CD4-positive, alpha-beta T cell treated with Interleukin-1 beta for 1 hour (primary cell): ENCODE measurements around the gene UXS1.
"Not testable (repeated sequence)": the region's sequence is repeated elsewhere in the genome, so short reads cannot be mapped to it uniquely, and the experiment has no call there.

Experiments used
- DNase-seq, 2 donors: peaks; one replicate each; pipeline ENCODE4 v3.0.0-alpha.2; 2020 to 2022

The UXS1 gene

DNA sequence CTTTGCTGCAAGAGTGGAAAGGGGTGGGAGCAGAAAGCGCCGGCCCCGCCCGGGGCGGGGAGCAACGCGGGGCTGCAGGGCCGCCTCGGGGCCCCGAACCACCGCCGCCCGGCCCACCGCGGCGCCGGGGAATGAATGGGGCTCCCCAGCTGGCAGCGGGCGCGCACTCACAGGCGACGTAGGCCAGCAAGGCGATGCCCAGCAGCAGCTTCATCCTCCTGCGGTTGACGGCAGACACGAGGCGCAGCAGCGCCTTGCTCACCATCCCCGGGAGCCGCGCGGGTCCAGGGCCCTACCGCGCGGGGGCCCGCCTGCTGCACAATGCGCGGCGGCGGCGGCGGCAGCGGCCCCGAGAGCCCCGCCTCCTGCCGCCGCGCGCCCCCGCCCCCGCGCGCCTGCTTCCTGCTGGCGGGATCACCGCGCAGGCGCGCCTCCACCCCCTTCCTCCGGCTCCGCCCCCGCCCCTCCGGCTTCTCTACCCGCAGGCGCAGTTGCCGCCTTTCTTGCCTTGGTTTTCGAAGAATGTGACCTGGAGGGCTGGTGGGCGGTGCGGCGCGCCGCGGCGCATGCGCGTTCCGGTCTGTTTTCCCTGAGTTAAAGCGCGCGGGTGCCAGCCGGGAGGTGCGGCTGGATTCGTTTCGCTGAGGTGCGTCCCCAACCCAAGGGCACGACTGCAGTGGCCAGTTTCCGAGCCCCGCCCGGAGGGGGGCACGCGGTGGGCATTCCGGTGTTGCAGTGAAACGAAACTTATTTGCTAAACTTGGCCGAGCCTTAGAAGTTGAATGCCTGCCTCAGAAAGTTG lies at the start of gene UXS1:
UXS1 (minus strand) TSS at position 325 of the 802 bp plus-strand sequence; CDS start at position 265, 60 bp downstream.
- peak; percentile 98 to 99 for DNase-seq

DNA sequence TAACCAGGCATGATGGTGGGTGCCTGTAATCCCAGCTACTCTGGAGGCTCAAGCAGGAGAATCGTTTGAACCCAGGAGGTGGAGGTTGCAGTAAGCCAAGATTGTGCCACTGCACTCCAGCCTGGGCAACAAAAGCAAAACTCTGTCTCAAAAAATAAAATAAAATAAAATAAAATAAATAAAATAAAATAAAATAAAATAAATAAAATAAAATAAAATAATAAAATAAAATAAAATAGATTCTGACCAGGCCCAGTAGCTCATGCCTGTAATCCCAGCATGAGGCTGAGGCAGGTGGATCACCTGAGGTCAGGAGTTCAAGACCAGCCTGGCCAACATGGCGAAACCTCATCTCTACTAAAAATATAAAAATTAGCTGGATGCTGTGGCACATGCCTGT lies 45.4 kb upstream of the UXS1 start:
- DNase-seq: not testable (repeated sequence)

DNA sequence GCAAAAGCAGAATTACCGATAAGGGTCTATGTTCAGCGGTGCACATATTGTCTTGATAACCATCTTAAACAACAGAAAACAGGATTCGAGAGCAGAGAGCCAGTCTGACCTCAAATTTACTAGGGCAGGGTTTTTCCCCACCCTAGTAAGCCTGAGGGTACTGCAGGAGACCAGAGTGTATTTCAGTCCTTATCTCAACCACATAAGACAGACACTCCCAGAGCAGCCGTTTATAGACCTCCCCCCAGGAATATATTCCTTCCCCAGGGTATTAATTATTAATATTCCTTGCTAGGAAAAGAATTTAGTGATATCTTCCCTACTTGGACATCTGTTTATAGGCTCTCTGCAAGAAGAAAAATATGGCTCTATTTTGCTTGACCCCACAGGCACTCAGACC lies 41.3 kb upstream of the UXS1 start:
- not testable (repeated sequence) for DNase-seq

DNA sequence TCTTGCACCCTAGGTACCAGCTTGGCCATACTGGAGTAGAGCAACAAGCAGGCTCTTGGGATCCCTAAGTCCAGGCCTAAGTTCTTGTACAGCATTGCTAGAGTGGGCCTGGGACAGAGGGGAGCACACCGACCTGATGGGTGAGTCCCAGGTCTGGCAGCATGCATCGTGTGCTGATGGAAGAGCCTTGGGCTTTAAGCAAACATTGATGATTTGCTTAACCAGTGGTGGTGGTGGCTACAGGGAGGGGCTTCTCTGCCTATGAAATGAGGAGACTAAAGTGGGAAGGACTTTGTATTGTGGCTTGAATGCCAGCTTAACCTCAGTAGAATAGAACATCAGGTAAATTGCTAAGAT lies 39.2 kb upstream of the UXS1 start:
- no peak for DNase-seq

DNA sequence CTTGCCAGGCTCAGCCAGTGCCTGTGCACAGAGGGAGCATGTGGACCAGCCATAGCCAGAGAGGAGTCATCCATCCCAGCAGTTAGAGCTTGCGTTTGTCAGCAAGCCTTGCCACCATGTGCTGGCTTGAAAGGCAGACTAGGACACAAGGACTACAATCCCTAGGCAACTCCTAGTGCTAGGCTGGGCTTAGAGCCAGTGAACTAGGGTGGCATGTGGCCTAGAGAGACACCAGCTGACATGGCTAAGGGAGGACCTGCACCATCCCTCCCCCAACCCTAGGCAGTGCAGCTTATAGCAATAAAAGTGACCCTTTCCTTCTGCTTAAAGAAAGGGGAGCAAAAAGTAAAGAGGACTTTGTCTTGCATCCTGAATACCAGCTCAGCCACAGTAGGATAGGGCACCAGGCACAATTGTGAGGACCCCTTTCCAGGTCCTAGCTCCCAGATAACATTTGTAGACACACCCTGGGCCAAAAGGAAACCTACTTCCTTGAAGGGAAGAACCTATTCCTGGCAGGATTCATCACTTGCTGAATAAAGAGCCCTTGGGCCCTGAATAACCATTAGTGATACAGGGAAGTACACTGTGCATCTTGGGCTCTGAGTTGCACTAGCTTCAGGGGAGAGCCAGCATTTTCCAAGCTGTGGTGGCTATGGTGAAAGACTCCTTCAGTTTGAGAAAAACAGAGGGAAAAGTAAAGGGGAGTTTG lies 38.7 kb upstream of the UXS1 start:
- DNase-seq: no peak

DNA sequence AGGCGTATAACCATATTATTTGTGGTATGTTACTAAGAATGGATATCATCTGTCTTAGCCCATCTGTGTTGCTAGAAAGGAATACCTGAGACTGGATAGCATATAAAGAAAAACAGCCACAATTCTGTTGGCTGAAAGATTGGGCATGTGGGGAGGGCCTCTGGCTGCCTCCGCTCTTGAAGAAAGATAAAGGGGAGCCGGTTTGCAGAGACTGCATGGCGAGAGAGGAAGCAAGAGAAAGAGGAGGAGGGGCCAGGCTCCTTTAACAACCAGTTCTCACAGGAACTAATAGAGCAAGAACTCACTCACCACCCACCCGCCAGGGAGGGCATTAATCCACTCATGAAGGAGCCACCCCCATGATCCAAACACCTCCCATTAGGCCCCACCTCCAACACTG lies 29.2 kb upstream of the UXS1 start:
- no peak for DNase-seq

DNA sequence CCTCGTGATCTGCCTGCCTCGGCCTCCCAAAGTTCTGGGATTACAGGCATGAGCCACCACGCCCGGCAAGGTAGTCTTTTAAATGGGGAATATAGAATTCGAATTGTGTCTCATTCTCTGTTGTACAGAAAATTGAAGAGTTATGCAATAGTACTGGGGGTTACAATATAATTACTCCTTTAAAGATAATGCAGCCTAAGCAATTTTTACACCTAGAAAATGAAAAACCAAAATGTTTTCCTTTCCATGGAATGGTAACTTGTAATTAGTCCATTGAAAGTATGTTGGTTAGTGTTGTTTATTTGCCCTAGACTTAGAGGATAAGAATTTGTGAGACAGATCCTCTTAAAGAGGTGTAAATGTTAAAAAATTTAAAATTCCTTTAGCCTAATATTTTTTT lies 28.0 kb upstream of the UXS1 start:
- not testable (repeated sequence) for DNase-seq

DNA sequence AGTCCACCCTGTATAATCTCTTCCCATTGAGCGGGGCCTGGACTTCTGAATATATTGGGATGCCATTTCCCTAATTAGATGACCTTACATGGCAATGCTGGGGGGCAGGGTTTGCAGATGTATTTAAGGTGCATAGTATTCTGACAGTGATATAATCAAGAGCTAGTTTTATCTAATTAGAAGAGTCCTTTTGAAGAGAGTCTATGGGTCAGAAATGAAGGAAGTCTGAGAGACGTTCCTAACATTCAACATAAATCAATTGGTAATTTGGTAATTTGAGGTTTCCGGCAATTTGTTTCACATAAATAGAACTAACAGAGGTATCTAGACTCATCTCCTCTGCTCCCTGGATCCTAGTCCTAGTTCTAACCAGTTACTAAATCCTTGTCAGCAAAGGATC lies 25.7 kb upstream of the UXS1 start:
- no peak for DNase-seq

DNA sequence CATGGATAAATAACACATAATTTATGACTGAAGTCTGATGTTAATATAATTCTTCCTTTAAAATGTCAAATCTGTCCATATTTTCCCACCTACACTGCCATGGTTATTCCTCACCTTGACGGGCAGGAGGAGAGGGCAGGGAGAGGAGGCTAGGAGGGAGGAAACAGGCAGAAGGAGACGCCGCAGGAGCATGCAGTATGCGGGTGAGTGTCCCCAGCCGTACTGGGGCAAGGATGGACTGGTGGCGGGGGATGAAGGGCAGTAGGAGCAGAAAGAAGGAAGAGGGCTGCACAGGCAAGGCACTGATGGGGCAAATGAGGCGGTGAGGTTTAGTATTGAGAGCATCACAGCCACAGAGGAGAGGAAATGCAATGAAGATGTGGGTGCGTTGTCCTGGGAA lies 25.1 kb upstream of the UXS1 start:
- DNase-seq: not testable (repeated sequence)

DNA sequence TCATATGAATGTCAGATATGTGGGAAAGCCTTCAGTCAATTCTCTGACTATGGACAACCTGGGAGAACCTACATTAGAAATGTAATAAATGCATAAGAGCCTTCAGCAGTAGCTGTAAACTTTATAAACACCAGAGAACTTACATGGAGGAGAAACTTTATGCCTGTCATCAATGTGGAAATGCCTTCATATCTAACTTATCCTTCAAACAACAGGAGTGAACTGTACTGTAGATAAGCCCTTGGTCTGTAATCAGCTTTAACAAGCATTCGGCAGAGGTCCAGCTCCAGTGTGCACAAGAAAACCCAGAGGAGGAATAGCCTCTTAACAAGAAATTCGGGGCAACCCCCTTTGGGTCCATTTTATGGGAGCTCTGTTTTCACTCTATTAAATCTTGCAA lies 14.8 kb upstream of the UXS1 start:
- DNase-seq: no peak

DNA sequence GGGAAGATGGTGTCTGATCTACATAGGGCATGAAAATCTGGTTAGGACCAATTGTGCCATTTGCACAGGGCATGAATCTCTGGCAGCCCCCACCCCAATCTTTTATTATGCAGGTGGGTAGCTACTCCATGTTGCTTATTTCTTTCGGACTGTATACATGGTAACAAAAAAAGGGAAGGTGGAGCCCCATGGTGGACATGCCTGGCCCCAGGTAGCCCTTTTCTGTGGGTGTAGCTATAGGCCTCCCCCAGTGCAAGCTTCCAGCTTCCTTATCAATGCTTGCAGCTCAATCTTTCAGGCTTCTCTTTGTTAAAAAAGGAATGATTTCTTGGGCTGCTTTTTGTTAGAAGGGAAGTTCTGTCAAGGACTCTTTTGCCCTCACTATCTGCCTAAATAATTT lies 14.3 kb upstream of the UXS1 start:
- DNase-seq: no peak

DNA sequence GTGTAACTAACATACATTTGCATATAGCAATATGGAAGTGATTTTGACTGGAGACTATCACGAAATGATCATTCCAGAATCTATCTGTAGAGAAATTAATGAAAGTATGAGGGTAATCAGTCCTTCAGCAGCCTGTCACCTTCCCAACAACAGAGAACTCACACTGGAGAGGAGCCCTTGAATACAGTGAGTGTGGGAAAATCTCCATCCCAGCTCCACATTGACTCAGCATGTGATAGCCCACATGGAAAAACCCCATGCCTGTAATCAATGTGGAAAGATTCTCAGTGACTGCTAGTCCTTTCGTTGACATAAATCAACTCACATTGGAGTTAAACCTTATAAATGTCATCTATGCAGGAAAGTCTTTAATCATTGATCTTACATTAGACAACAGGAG lies 13.1 kb upstream of the UXS1 start:
- no peak for DNase-seq

DNA sequence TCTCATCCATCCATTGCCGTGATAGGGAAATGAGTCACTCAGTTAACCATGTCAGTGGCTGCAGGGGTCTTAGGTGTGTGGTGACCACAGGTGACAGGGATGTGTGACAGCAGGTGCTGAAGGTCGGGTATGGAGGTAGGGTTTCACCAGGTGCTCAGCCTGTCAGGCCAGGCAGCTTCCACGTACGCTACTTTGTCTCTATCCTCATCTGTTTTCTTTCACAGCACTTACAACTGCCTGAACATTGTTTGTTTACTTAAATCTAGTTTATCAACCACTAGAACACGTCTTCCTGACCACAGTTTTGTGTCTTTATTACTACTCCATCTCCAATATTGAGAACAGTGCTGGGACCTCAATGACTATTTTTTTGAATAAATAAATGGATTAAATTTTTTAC lies 11.4 kb upstream of the UXS1 start:
- DNase-seq: peak in 1 of 2 donors; percentile 9

DNA sequence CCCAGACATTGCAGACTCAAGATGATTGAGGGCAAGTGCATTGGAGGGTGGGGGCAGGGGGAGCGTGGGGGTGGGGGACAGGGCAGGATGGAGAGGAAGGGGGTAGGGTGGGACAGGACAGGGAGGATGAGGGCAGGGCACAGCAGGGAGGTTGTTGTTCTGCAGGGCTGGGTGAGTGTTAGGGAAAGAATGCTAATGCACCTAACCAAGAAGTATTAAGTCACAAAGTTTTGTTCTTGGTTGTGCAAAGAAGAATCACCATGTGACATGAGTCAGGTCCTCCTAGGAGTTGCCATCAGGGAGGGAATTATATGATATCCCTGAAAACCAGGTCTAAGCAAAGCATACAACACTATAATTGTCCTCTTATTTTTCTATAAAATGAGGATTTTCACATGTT lies 10.4 kb upstream of the UXS1 start:
- not testable (repeated sequence) for DNase-seq

DNA sequence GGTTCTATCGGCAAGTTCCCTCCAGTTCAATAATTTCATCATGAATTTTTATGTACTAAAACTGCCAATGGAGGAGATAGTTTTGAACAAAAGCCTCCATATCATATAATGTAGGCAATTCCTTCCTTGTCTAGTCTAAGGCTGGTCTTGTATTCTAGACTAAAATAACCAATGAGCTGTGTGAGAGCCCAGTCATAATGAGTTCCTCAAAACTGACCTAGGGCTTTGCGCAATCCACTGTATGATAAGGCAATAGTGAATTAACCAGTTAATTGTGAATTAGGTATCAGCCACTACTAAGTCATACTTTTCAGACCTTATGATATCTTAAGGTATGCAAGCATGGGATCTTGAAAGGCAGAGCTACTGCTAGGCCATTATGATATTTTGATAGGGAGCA lies 7.6 kb upstream of the UXS1 start:
- DNase-seq: no peak

DNA sequence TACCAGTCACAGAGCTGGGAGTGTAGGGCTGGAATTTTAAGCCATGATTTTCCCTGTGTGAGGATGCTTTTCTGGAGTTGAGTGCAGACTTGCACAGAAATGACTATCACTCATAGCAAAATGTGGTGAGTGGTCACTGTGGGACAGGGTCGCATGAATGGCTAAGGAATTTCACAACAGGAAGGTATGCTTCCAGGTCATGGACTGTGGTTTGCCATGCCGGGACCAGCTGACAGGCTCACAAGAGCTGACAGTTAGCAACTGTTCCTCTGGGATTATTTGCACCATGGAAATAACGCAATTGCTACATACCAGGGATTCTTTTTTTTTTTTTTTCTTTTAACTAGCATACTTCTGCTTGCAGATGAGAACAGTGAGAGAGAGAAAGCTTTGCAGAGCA lies 3.8 kb upstream of the UXS1 start:
- DNase-seq: no peak

DNA sequence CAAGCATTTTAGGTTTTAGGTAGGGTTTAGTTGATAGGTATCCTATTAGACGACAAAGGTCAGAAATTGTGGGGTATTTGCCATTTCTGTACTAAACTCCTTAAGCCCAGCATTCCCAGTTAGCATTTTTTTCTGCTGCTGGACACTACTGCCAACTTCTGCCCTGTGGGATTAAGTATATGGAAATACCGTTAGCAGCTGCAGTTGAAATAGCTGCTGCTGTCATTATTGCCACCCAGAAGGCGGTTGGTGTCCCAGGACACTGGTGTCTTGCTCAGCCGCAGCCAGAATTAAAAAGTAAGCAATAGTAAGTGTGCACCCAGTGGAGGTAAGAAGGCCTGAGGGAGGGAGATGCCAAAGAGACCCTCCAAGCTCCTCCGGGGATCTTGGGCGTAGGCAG lies 1.9 kb upstream of the UXS1 start:
- no peak for DNase-seq

DNA sequence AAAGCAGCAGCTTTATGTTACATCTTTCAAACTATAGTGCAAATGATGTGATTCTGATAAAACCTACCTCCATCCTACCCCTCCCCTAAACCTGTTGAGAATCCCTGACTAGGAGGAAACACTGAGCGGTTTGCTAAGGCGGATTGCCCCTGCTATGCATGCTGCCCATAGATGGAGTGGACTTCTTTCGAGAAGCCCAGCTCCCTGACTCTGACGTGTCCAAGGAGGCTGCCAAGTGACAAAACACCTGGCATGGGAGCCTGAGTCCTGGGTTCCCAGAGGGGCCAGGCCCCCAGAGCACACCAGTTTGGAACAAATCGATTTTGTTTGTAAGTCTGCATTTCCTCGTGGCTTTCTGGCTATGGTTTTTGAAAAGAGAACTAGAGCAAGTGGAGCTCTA lies 1.4 kb upstream of the UXS1 start:
- no peak for DNase-seq

DNA sequence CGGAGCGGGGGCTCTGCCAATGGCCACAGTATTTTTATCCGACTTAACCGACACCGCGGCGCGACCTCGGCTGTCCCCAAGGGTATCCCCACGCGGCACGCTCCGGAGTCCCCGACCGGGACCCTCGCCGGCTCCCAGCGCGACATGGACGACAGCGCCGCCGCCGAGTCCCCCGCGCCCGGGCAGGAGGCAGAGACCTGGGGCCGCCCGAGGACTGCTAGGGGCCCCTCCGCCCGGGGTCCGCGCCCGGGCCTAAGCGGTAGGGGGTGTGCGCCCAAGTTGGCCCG lies 468 bp downstream of the UXS1 start:
- DNase-seq: no peak

DNA sequence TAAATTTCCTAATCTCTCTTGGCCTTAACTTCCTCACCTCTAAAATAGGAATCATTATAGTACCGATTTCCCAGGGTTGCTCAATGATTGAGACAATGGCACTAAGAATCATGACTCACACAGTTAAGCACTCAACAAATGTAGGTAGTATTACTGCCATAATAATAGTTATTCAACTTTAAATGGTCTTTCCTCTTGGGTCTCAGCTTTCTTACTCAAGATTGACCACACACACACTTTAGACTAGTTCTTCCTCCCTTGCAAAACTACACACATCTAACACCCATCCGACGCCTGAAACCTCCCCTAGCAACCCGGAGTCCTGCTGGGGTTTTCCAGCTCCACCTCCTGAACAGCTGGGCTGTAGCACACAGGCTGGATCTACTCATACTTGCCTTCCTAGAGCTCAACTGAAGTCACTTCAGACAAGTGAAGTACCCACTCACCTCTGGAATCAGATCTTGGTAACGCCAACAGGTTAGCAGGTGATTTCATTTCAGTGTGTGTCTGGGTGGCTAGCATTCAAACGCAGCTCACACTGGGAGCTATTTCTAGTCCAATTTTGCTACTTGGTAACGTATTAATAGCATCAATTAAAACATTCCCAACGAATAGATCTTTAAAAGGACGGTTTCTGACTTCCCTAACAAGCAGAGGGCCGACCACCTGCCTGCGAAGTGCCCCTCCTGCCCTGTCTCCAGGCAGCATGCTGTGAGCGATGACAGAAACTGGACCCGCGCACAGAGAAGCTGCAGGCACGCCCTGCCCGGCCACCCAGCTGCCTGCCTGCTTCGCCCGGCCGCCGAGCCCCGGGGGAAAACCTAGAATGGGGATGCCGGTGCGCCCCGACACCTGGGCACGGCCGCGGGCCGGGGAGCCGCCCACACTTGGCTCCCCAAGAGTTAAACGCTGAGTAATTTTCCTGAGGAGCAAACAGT lies 1.1 kb downstream of the UXS1 start:
- DNase-seq: peak; percentile 49 to 74

DNA sequence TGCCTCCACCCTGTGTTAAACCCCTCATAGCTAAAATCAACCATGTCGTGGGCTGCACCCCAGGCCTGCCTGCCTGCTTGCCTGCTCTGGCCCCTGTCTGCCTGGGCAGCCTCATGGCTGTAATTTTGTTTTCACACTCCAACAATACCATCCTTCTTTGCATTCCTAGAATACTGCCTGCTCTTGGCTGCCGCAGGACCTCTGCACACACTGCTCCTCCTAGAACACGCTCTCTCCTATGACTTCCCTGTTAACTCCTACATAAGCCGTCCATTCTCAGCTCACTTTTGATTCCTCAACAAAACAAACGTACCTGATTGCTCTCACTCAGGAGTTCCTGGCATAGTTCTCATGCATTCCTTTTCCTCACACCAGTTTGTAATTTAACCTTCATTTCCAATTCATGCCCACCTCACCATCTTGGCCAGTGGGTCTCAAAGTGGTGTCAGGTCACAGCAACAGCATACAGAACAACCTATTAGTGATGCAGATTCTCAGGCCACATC lies 2.5 kb downstream of the UXS1 start:
- DNase-seq: no peak

DNA sequence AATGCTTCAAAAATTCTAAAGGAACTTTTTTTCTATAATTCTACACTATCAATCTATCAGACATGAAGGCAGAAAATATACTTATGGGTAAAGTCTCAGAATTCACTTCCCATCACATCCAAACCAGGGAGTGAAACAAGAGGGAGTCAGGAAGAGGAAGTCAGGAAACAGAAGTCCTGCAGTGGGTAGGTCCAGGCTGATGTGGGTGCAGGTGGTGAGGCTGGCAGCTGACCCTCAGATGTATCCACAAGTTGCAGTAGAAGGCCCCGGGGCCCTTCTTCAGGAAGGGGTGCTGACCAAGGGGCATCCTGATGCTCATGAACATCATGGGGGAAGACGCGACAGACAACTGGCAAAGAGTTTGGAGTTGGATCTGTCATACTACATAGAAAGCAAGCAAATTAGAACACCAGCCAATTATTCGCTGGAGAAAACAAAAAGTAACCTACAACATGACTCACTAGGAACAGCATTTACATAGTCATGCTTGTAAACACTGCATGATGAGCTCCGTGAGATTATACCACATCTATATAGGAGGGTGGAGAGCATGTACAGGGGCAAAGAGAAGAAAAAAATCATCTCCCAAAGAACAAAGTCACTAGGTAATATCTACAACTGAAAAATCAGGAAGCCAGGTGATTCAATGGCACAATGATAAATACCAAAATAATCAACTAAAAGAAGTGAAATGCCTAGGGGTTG lies 4.2 kb downstream of the UXS1 start:
- DNase-seq: no peak

DNA sequence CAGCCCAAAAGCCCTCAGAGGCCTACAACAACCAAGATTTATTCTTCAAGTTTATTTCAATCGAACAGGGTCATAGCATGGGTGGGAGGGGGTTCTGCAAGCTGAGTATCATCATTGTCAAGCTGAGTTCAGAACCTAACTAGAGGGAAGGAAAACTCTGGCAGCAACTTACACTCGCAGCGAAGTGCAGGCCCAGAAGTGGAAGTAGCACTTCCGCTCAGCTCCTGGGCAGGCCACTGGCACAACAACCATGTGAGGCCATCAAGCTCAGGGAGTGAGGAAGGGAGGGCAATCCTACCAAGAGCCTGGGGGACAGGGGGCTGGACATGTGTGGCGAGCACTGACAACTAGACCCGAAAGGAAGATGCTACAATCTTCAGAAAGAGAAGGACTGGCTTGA lies 4.8 kb downstream of the UXS1 start:
- peak in 1 of 2 donors; percentile 13 for DNase-seq
